Loucy (cell line): ENCODE data around the gene SUPT4H1.

Source experiments
- H2AFZ ChIP-seq: fragments of 200-600 bp; sonication (generic); 2 replicates; pipeline ENCODE4 v1.6.0; 2016; ENCODE audit warnings: antibody characterized with exemption, mild to moderate bottlenecking, low read length, moderate library complexity
- H3F3A ChIP-seq: fragments of 200-600 bp; 2 replicates; pipeline ENCODE4 v1.6.0; 2016; ENCODE audit warnings: antibody characterized with exemption, low read depth, mild to moderate bottlenecking
- H3K27me3 ChIP-seq: fragments of 200-600 bp; sonication (generic); 2 replicates; pipeline ENCODE4 v1.6.1; 2014; ENCODE audit warnings: low read length, mild to moderate bottlenecking; ENCODE audit not compliant: insufficient read depth, poor library complexity, severe bottlenecking
- H3K36me3 ChIP-seq: fragments of 200-600 bp; sonication (generic); 2 replicates; pipeline ENCODE4 v1.6.1; 2016; ENCODE audit warnings: low read length; ENCODE audit not compliant: insufficient read depth
- H3K4me1 ChIP-seq: fragments of 200-600 bp; sonication (generic); 2 replicates; pipeline ENCODE4 v1.5.1; 2014; ENCODE audit warnings: low read length, mild to moderate bottlenecking; ENCODE audit not compliant: insufficient read depth, poor library complexity, severe bottlenecking
- H3K4me2 ChIP-seq: fragments of 200-600 bp; sonication (generic); 2 replicates; pipeline ENCODE4 v1.6.0; 2014; ENCODE audit warnings: antibody characterized with exemption, low read length, low read depth, mild to moderate bottlenecking; ENCODE audit not compliant: poor library complexity, severe bottlenecking
- H3K4me3 ChIP-seq: fragments of 200-600 bp; sonication (generic); 2 replicates; pipeline ENCODE4 v1.5.1; 2014; ENCODE audit warnings: low read length, mild to moderate bottlenecking, mixed read lengths; ENCODE audit not compliant: poor library complexity, severe bottlenecking
- H3K79me2 ChIP-seq: fragments of 200-600 bp; sonication (generic); 2 replicates; pipeline ENCODE4 v1.6.1; 2014; ENCODE audit warnings: low read length; ENCODE audit not compliant: insufficient read depth
- H3K9ac ChIP-seq: fragments of 200-600 bp; sonication (generic); 2 replicates; pipeline ENCODE4 v1.6.0; 2014; ENCODE audit warnings: mild to moderate bottlenecking, low read depth, low read length, moderate library complexity; ENCODE audit not compliant: poor library complexity, severe bottlenecking
- H3K9me2 ChIP-seq: fragments of 200-600 bp; sonication (generic); replicated peaks from 2 replicates; pipeline ENCODE4 v1.6.1; 2016; ENCODE audit warnings: low read depth, low read length, mixed read lengths
- H3K9me3 ChIP-seq: fragments of 200-600 bp; sonication (generic); 2 replicates; pipeline ENCODE4 v1.6.1; 2014; ENCODE audit warnings: mild to moderate bottlenecking, antibody characterized with exemption, low read length, low read depth; ENCODE audit not compliant: insufficient read depth
- H4K20me1 ChIP-seq: fragments of 200-600 bp; sonication (generic); 2 replicates; pipeline ENCODE4 v1.6.0; 2014; ENCODE audit warnings: antibody characterized with exemption, low read length, mild to moderate bottlenecking; ENCODE audit not compliant: insufficient read depth, poor library complexity, severe bottlenecking
- EZH2phosphoT487 ChIP-seq: fragments of 200-600 bp; IDR thresholded peaks from 2 replicates; pipeline ENCODE4 v1.6.1; 2018; ENCODE audit warnings: antibody characterized with exemption, mild to moderate bottlenecking, moderate library complexity, borderline replicate concordance
- TF ChIP-seq, protein P1 (sequence below): fragments of 200-600 bp; sonication (generic); conservative IDR thresholded peaks from 2 replicates; pipeline ENCODE4 v1.5.1; 2014; ENCODE audit warnings: mild to moderate bottlenecking, antibody characterized with exemption, low read length

The SUPT4H1 gene

DNA sequence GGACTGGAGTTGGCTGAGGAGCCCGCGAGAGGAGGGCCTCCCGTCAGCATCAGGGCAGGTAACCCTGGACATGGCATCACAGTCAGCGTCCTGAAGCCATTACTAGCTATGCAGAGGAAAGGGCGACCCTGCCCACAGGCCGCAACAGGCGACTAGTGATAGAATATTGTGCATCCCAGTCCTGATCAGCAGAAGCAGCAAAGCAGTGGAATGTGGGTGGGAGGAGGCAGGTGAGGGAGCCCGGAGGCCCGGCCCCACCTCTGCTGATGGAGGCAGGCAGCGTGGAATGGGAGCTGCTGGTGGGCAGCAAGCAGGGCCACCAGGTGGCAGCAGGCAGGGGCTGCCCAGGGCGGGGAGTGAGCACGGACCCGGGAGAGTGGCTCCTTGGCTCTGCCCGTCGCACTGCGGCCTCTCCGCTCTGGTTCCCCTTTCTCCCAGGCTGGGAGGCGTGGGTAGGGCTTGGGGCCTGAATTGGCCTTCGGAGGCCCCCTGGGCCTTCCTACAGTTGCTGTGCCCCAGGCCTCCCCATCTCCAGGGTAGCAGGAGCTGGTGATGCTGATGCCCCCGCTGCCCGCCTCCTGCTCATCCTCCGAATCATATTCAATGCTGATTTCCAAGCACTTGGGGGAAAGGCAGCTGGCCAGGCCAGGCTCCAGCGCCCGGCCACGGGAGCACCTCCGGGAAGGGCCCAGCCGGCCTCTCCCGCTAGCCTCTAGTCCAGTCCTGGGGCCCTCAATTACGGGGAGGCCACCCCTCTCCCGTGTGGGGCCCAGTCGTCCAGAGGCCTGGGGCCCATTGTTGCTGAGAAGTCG is 43.6 kb downstream of the SUPT4H1 start:
- H3K4me3 ChIP-seq, result no peak overlapping the region
- no peaks in the 10 kb centered on the region for H3K9me2 ChIP-seq
- H2AFZ ChIP-seq, result no peak overlapping the region
- H3K36me3 ChIP-seq, result peaks cover 41% of the 10 kb centered on the region; the same call in 1 of the 2 replicates
- H3K27me3 ChIP-seq, result no peaks in the 10 kb centered on the region
- no peak for TF ChIP-seq EZH2phosphoT487
- TF ChIP-seq, protein P1, sequence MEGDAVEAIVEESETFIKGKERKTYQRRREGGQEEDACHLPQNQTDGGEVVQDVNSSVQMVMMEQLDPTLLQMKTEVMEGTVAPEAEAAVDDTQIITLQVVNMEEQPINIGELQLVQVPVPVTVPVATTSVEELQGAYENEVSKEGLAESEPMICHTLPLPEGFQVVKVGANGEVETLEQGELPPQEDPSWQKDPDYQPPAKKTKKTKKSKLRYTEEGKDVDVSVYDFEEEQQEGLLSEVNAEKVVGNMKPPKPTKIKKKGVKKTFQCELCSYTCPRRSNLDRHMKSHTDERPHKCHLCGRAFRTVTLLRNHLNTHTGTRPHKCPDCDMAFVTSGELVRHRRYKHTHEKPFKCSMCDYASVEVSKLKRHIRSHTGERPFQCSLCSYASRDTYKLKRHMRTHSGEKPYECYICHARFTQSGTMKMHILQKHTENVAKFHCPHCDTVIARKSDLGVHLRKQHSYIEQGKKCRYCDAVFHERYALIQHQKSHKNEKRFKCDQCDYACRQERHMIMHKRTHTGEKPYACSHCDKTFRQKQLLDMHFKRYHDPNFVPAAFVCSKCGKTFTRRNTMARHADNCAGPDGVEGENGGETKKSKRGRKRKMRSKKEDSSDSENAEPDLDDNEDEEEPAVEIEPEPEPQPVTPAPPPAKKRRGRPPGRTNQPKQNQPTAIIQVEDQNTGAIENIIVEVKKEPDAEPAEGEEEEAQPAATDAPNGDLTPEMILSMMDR, result peak; percentile 47
- H3K4me2 ChIP-seq, result no peak overlapping the region
- no peaks in the 10 kb centered on the region for H4K20me1 ChIP-seq
- no peaks in the 10 kb centered on the region for H3K79me2 ChIP-seq
- no peaks in the 10 kb centered on the region for H3K9me3 ChIP-seq
- no peaks in the 10 kb centered on the region for H3F3A ChIP-seq
- no peak overlapping the region for H3K9ac ChIP-seq
- no peaks in the 10 kb centered on the region for H3K4me1 ChIP-seq

DNA sequence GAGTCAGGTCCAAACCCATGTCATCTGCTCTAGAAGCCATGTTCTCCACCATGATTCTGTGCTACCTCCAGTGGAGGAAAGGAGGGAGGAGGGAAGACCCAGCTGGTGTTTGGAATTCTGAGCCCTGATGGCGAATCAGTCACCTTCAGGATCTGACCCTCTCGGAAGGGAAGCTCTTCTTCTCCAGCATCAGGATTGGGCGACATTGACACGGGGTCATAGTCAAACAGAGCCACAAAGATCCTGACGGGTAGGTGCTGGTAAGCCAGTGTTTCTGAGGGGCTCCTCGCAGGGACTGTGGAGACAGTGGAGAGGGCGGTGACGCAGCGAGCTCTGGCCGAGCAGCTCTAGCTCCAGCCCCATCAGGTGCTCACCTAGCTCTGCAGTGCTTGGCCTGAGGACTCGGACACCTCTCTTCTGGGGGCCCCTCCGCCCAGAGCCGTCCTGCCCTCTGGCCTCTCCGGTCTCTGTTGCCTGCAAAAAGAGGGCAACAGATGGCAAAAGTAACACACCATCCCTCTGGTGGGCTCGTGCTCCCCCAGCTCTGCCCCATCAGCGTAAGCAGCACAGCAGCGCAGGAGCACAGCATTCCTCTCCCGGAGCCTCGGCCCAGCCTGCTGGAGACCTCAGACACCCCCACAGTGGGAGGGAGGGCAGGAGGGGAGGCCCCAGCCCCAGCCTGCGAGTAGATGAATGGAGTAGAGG is 44.4 kb downstream of the SUPT4H1 start:
- H3F3A ChIP-seq, result no peaks in the 10 kb centered on the region
- no peaks in the 10 kb centered on the region for H4K20me1 ChIP-seq
- no peak for TF ChIP-seq EZH2phosphoT487
- TF ChIP-seq, protein P1, result no peak
- no peaks in the 10 kb centered on the region for H3K4me1 ChIP-seq
- no peak overlapping the region for H3K4me3 ChIP-seq
- H3K27me3 ChIP-seq, result no peaks in the 10 kb centered on the region
- peaks cover 43% of the 10 kb centered on the region; the same call in 1 of the 2 replicates for H3K36me3 ChIP-seq
- no peaks in the 10 kb centered on the region for H3K79me2 ChIP-seq
- no peak overlapping the region for H2AFZ ChIP-seq
- H3K4me2 ChIP-seq, result no peak overlapping the region
- no peak overlapping the region for H3K9ac ChIP-seq
- H3K9me3 ChIP-seq, result no peaks in the 10 kb centered on the region
- H3K9me2 ChIP-seq, result no peaks in the 10 kb centered on the region

DNA sequence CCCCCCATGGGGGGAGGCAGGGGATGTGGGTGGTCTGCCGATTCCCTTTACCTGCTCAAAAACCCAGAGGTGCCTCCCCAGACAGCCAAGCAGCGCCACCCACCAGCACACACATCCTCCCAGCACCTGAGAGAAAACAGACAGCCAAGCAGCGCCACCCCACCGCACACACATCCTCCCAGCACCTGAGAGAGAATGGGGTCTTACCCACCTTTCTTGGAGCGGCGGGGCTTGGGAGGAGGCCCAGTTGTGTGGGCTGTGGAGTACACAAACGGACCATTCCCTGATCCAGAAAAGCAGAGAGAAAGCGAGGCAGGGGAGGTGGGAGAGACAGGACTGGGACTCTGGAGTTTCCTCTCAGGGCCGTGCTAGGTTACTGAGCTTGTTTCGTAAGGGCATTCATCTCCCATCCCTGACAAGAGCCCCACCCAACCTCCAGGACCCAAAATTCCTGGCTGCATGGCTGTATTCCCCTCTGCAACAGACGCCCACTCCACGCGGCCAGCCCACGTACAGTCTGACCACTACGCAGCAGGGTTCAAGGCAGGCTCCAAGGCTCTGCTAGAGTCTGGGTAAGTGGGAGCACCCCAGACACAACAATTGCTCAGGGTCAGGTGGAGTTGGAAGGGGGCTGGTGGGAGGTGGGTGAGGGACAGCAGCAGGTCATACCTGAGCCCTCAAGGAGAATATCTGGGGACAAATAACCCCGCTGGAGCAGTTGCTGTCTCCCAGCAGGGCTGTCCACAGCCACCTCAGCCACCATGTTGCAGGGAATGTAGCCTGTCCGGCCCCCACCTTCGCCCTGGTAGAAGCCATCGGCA is 45.7 kb downstream of the SUPT4H1 start:
- Histone ChIP-seq H3F3A (no peaks in the 10 kb centered on the region), H3K4me1 (no peaks in the 10 kb centered on the region), H3K9ac (no peak overlapping the region), H4K20me1 (no peaks in the 10 kb centered on the region), H3K36me3 (peaks cover 44% of the 10 kb centered on the region; the same call in 1 of the 2 replicates), H2AFZ (no peak overlapping the region), H3K4me3 (no peak overlapping the region), H3K9me3 (no peaks in the 10 kb centered on the region), H3K9me2 (no peaks in the 10 kb centered on the region), H3K4me2 (no peak overlapping the region), H3K79me2 (no peaks in the 10 kb centered on the region), H3K27me3 (no peaks in the 10 kb centered on the region)
- no peak for TF ChIP-seq EZH2phosphoT487
- TF ChIP-seq, protein P1, result no peak
